ENCODE results near the gene WWOX.

WWOX gene

DNA sequence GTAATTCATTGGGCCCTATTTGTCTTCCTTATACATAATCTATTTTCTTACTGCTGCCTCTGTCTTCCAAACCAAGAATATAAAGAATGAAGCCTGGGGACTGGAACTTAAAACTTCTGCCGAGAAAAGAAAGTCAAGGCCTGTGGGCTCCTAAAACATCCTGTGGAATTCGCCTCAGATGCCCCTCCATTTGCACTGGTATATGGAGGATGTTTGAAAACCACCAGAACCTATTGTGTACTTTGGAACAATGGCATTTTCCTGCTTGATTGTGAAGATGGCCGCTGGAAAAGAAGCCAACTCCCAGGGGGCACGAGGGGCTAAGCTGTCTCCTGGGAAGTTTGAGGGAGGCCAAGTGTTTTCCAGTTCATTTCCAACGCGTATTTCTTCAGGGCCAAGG, 122.4 kb downstream of the WWOX start:
- Mint-ChIP-seq H3K27me3 (no peaks in the 10 kb centered on the region), H3K9me3 (peaks cover 1% of the 10 kb centered on the region), H3K4me3 (no peak overlapping the region), H3K36me3 (peaks cover 9% of the 10 kb centered on the region), H3K27ac (no peak overlapping the region), H3K4me1 (peaks cover 3% of the 10 kb centered on the region)
- ATAC-seq (ENCODE audit: low read depth) (no peak), DNase-seq (ENCODE audit: low spot score in 2 of 2) (no peak)

DNA sequence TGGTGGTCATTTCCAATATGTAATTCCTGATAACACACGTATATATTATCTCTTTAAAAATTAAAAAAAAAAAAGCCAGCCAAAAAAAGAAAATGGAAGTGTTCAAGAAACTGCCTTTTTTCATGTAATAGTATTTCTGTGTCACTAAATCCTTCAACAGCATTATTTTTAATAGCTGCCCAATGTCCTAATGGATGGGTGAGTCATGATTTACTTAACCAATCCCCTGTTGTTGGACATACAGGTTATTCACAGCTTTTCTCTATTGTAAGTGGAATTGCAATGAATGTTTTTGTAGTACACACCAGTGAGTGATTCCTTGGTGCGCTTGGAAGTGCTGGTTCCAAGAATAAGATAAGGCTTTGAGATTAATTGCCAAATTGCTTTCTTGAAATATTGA, 124.9 kb downstream of the WWOX start:
- Mint-ChIP-seq H3K4me1 (peaks cover 3% of the 10 kb centered on the region), H3K27me3 (no peaks in the 10 kb centered on the region), H3K4me3 (no peak overlapping the region), H3K36me3 (peaks cover 5% of the 10 kb centered on the region), H3K9me3 (peaks cover 1% of the 10 kb centered on the region), H3K27ac (no peak overlapping the region)
- ATAC-seq (ENCODE audit: low read depth) = no peak
- DNase-seq (ENCODE audit: low spot score in 2 of 2) = no peak

DNA sequence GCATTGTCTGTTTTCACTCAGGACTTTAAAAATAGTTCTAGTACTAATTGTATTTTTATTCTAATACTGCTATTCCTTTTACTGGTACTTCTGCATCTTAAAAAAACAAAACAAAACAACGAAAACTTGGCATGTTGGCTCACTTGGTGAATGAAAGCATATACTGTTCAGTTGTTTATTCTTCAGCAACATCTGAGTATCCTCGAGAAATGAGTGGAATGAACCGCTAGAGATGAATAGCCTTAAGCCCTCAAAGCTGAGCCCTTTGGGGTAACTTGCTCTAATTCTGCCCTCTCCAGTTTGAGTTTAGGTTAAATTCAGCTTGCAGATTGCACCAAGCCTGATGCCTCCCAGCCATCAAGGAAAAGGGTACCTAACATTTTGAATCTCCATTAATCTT, 126.5 kb downstream of the WWOX start:
- Mint-ChIP-seq H3K4me1 (peaks cover 3% of the 10 kb centered on the region), H3K36me3 (peaks cover 5% of the 10 kb centered on the region), H3K27ac (no peak overlapping the region), H3K27me3 (no peaks in the 10 kb centered on the region), H3K4me3 (no peak overlapping the region), H3K9me3 (peaks cover 1% of the 10 kb centered on the region)
- ATAC-seq (ENCODE audit: low read depth) (no peak), DNase-seq (ENCODE audit: low spot score in 2 of 2) (no peak)

DNA sequence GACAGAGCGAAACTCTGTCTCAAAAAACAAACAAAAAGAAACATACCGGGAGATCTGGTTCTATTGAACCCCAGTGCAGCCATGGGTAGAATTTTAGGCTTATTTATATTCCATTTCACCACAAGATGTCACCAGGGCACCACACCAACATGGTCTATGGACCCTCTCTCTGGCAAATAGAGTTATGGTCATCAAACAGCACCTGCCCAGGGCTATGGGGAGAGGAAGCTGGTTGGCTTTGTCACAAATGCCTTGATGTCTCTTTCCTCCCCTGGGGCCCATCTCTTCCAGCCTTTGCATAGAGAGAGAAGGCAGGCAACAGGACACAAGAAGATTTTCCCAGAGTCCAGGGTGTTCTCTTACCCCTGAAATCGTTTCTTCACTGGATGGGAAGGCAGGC, 128.4 kb downstream of the WWOX start:
- ATAC-seq (ENCODE audit: low read depth) = no peak
- H3K4me1 Mint-ChIP-seq = peaks cover 3% of the 10 kb centered on the region
- no peak overlapping the region for H3K4me3 Mint-ChIP-seq
- DNase-seq (ENCODE audit: low spot score in 2 of 2) = no peak
- no peak overlapping the region for H3K27ac Mint-ChIP-seq
- H3K9me3 Mint-ChIP-seq = peaks cover 1% of the 10 kb centered on the region
- H3K36me3 Mint-ChIP-seq = peaks cover 3% of the 10 kb centered on the region
- H3K27me3 Mint-ChIP-seq = no peaks in the 10 kb centered on the region

DNA sequence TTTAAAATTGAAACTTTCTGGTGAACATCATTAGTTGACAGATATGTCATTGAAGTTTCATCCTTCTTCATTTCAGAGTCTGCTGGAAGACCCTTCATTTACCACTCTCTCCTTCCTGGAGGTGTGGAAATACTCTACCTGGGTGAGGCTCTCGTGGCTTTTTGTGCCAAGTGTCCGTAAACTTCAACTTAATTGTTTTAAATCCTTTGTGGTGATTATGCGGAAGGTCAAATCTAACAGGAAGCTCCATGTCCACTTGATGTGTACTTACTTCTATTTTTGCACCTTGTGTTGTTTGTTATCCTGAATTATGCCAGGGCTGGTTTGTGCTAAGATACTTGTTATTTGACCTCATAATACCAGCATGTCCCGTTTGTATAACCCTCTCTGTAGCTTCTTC, 129.2 kb downstream of the WWOX start:
- Mint-ChIP-seq H3K36me3 (no peaks in the 10 kb centered on the region), H3K9me3 (no peaks in the 10 kb centered on the region), H3K4me1 (no peaks in the 10 kb centered on the region), H3K4me3 (no peak overlapping the region), H3K27me3 (no peaks in the 10 kb centered on the region), H3K27ac (no peak overlapping the region)
- DNase-seq (ENCODE audit: low spot score in 2 of 2) (no peak), ATAC-seq (ENCODE audit: low read depth) (no peak)

DNA sequence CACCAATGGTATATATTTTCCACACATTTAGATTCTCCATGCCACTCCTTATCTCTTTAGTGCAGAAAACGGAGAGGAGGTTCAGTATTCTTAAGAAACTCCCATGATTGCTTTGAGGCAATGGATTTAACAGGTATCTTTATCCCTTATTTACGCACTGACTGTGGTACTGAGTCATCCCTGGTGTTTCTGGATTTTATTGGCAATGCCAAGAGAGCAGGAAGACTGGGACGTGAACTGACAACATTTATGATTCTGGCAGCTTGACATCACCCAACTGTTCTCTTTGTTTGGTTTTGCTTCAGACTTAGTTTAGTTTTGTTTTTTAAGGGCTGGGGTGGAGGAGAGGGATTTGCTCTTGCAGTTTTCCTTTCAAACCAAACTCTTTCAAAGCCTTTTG, 131.4 kb downstream of the WWOX start:
- H3K36me3 Mint-ChIP-seq = no peaks in the 10 kb centered on the region

DNA sequence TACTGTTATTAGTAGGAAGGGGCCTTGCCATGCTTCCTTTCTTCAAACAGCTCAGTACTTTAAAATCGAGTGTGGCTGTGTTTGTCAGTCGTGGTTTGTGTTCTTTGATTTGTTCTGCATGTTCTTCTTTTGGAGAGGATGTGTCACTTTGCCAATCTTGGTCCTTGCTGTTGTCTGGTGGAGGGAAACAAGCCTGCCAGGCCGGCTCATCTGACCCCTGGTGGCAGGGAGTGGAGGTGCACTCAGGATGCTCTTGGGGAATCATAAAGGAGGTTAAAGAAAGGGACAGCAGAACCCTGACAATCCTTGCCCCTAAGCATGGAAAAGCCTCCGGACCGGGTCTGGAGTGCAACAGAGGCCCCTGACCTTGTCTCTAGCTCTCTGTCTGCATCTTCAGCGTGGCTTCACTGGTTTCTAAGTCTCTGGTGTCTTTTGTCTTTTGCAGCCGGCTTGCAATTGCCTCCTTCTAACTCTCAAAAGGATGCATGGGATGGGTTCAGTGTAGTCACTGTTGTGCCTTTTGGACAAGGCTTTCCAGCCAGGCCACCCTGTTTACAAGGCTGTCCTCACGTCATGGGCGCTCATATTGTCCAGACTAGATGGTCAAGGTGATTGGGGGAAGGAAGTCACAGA, 135.8 kb downstream of the WWOX start:
- Mint-ChIP-seq H3K4me3 (no peak overlapping the region), H3K36me3 (peaks cover 1% of the 10 kb centered on the region), H3K27me3 (no peaks in the 10 kb centered on the region), H3K9me3 (no peaks in the 10 kb centered on the region), H3K4me1 (peaks cover 2% of the 10 kb centered on the region), H3K27ac (no peak overlapping the region)
- ATAC-seq (ENCODE audit: low read depth) (peak; percentile 60), DNase-seq (ENCODE audit: low spot score in 2 of 2) (peak; percentile 52 to 59)

More for the DNA sequence above, 131.4 kb downstream of the WWOX start:
- Mint-ChIP-seq H3K4me1 (peaks cover 2% of the 10 kb centered on the region), H3K9me3 (no peaks in the 10 kb centered on the region), H3K4me3 (no peak overlapping the region), H3K27ac (no peak overlapping the region), H3K27me3 (no peaks in the 10 kb centered on the region)
- no peak for ATAC-seq (ENCODE audit: low read depth)
- DNase-seq (ENCODE audit: low spot score in 2 of 2) = no peak

DNA sequence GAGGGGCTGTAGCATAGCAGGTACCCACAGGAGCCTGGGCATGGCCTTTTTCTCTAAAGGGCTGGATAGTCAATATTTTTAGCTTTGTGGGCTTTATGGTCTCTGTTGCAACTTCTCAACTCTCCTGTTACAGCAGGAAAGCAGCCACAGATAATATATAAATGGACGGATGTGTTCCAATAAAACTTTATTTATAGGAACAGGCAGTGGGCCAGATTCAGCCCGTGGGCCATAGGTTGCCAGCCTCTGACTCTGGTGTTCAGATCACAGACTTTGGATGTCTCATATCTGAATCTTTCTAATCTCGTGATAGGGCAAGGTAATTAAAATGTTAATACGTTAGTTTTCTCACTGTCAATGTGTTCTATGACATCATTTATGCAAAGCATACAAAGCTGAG, 136.4 kb downstream of the WWOX start:
- H3K4me1 Mint-ChIP-seq = peaks cover 2% of the 10 kb centered on the region
- ATAC-seq (ENCODE audit: low read depth) = no peak

DNA sequence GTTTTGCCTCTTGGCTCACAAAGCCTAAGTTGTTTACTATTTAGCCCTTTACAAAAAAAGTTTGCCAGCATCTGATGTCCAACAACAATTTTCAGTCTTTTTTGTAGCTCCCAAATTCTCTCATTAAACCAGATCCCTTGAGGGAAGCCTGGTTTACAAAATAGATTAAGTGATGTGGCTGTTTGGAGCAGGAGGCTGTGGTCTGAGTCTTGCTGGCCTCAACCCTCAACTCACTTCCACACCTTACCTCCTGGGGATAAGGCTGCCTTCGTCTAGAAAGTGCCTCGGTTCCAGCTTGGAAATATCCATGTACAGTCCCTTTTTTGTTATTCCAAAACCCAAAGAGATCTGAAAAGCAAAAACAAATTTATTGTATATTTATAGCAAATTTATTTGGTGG, 138.4 kb downstream of the WWOX start:
- peaks cover 2% of the 10 kb centered on the region for H3K4me1 Mint-ChIP-seq
- H3K27ac Mint-ChIP-seq = no peak overlapping the region
- no peaks in the 10 kb centered on the region for H3K27me3 Mint-ChIP-seq
- no peaks in the 10 kb centered on the region for H3K9me3 Mint-ChIP-seq
- DNase-seq (ENCODE audit: low spot score in 2 of 2) = no peak
- peaks cover 4% of the 10 kb centered on the region for H3K36me3 Mint-ChIP-seq
- no peak overlapping the region for H3K4me3 Mint-ChIP-seq
- no peak for ATAC-seq (ENCODE audit: low read depth)

More for the DNA sequence above, 136.4 kb downstream of the WWOX start:
- Mint-ChIP-seq H3K36me3 (peaks cover 1% of the 10 kb centered on the region), H3K27me3 (no peaks in the 10 kb centered on the region), H3K27ac (no peak overlapping the region), H3K4me3 (no peak overlapping the region), H3K9me3 (no peaks in the 10 kb centered on the region)
- no peak for DNase-seq (ENCODE audit: low spot score in 2 of 2)

DNA sequence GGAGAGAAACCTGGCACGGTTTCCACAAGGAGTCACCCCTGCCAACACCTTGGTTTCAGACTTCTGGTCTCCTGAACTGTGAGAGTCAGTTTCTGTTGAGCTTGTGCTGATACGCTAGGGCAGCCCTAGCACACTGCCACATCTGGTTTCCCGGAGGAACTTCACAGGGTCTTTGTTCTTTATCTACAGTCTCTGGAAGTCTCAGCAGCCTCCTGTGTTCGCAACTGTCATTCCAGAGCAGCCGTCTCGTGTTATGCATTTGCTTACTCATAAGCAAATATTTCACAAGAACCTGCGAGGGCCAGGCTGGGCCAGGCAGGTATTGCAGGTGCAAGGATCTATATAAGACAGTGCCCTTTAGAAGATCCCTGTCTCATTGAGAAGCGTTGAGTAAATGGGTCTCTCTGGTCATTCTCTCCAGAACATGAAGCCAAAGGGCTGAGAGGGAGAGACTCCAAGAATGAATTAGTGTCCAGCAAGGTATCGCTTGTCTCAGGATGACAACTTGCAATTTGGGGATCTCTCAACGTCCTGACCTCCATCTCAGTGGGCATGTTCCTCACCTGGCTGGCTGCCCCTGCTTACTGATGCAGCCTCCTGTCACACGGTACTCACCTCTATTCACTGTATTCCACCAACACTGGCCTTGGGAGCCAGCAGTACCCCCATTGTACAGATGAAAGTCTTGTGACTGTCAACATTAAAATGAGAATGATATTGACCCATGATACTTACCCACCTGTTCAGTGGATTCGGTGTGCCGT, 141.2 kb downstream of the WWOX start:
- Mint-ChIP-seq H3K4me1 (no peaks in the 10 kb centered on the region), H3K9me3 (no peaks in the 10 kb centered on the region), H3K4me3 (no peak overlapping the region), H3K27ac (no peak overlapping the region), H3K27me3 (no peaks in the 10 kb centered on the region), H3K36me3 (peaks cover 6% of the 10 kb centered on the region)
- DNase-seq (ENCODE audit: low spot score in 2 of 2) = no peak
- no peak for ATAC-seq (ENCODE audit: low read depth)

DNA sequence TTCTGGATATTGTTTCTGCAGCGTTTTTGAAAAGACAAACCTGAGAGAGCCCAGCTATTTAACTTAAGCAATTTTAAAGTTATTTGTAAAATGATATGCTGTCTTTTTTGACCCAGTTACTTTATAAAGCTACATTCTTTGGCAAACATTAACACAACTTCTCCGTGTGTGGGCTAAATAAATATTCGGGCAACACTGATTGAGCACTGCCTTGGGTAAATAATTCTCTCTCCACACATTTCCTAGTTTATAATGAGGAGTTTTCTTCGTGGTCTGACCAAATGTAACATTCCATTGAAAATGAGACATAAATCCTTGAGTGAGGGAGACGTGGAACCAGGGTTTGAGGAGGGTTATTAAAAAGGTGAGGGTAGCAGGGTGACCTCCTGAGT, 142.8 kb downstream of the WWOX start:
- no peaks in the 10 kb centered on the region for H3K4me1 Mint-ChIP-seq
- DNase-seq (ENCODE audit: low spot score in 2 of 2) = no peak
- no peak for ATAC-seq (ENCODE audit: low read depth)
- H3K36me3 Mint-ChIP-seq = peaks cover 7% of the 10 kb centered on the region
- H3K9me3 Mint-ChIP-seq = no peaks in the 10 kb centered on the region
- H3K27ac Mint-ChIP-seq = no peak overlapping the region
- H3K4me3 Mint-ChIP-seq = no peak overlapping the region
- no peaks in the 10 kb centered on the region for H3K27me3 Mint-ChIP-seq

DNA sequence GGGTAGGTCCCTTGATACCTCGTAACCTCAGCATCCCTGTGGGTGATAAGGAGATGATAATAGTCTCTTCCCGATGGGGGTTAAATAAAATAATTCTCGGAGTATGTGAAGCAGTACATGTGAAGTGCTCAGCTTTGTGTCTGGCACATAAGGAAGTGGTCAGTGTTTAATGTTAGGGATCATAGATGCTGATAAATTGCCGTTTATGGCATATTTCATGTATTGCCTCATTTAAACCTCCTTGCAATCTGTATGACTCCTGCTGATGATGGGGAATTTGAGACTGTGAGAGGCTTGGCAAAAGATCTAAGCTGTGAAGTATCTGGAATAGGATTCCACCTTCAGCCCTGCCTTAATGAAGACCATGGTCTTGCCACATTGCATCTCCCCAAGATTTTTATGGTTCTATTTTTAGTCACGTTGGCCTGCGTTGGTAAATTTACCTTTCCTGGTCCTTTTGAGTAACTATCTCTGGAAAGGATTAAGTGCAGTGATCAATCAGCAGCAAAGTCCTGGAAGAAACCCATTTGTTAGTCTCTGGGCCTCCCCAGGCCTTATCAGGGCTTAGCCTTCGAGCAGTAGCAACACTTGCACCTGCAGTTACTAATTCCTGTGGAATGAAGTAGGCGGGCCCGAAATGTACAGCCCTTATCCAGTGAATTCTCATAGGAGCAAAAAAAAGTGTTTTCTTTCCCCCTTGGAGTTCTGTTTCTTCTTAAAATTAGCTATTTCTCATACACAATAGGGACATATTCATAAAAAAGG, 144.9 kb downstream of the WWOX start:
- Mint-ChIP-seq H3K27ac (no peak overlapping the region), H3K4me1 (no peaks in the 10 kb centered on the region), H3K27me3 (no peaks in the 10 kb centered on the region), H3K36me3 (peaks cover 9% of the 10 kb centered on the region), H3K9me3 (no peaks in the 10 kb centered on the region), H3K4me3 (no peak overlapping the region)
- DNase-seq (ENCODE audit: low spot score in 2 of 2) (no peak), ATAC-seq (ENCODE audit: low read depth) (no peak)

DNA sequence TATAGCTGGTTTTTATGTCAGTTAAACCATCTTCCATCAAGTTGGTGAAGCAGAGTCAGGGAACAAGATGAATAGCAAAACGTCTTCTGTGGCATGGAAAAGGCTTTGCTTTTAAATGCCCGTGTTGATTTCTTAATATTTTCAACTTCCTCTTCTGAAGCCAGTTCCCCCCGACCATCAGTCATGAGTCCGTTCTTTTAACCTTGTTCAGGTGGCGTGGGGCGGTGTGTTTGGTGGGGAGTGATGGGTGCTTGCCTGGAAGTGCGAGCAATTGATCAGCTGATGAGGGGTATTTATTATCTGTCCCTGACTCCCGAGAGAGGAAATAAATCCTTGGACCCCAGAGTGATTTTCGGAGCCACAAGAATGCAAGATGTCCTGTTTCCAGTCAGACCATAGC, 147.1 kb downstream of the WWOX start:
- no peak overlapping the region for H3K4me3 Mint-ChIP-seq

DNA sequence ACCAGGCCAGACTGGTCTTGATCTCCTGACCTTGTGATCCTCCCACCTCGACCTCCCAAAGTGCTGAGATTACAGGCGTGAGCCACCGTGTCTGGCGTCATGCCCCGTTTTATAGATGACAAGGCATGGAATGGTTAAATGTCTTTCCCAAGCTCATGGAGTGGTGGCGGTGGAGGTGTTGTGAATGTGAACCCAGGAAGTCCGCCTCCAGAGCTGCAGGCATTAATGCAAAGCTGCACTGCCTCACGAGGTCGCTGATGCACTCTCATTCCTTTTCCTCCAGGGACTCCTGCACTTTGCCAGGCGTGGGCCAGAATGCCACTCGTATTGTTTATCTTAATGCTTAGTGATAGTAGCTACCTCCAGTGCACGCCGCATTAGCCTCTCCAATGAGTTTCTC, 149.6 kb downstream of the WWOX start:
- H3K4me1 Mint-ChIP-seq = no peaks in the 10 kb centered on the region
- DNase-seq (ENCODE audit: low spot score in 2 of 2) = no peak
- peaks cover 5% of the 10 kb centered on the region for H3K36me3 Mint-ChIP-seq
- H3K4me3 Mint-ChIP-seq = no peak overlapping the region
- H3K27ac Mint-ChIP-seq = no peak overlapping the region
- H3K27me3 Mint-ChIP-seq = no peaks in the 10 kb centered on the region
- ATAC-seq (ENCODE audit: low read depth) = no peak
- no peaks in the 10 kb centered on the region for H3K9me3 Mint-ChIP-seq

More for the DNA sequence above, 147.1 kb downstream of the WWOX start:
- ATAC-seq (ENCODE audit: low read depth) (no peak), DNase-seq (ENCODE audit: low spot score in 2 of 2) (no peak)
- Mint-ChIP-seq H3K4me1 (no peaks in the 10 kb centered on the region), H3K36me3 (peaks cover 7% of the 10 kb centered on the region), H3K27me3 (no peaks in the 10 kb centered on the region), H3K9me3 (no peaks in the 10 kb centered on the region), H3K27ac (no peak overlapping the region)
